IMR-90 (cell line): ENCODE measurements around the gene BLOC1S5. TPM values are rescaled to one million over a fixed set of nuclear protein-coding genes. Genes with fewer than 3 reads are reported as not detected.

ENCODE experiments used
- ATAC-seq: fragments of 200-7000 bp; cut with Tn5 transposase; 2 replicates; pipeline ENCODE4 v1.9.1; 2020; ENCODE audit warnings: low read depth, mild to moderate bottlenecking, moderate library complexity
- BruUV-seq: library from RNA; stranded (reverse); fragments of 400-500 nt; replicated peaks from 2 replicates; lab custom pipeline; 2021; lab: Mats Ljungman, UMichigan
- CTCF ChIA-PET: fragments of 300-600 bp; formaldehyde crosslinking; extraction: SDS; loops from one replicate; lab custom pipeline; 2021; ENCODE audit warnings: antibody characterized with exemption; lab: Yijun Ruan, JAX
- POLR2A ChIA-PET: fragments of 300-600 bp; sonication (Branson Sonifier 250); formaldehyde crosslinking; loops from one replicate; lab custom pipeline; 2022; ENCODE audit warnings: antibody characterized with exemption; ENCODE audit not compliant: unreplicated experiment; lab: Charles Lee
- DNase-seq: peaks from one replicate; pipeline ENCODE4 v3.0.0; 2013
- H2AFZ ChIP-seq: replicated peaks from 2 replicates; pipeline ENCODE3; 2013; ENCODE audit warnings: low read length, mild to moderate bottlenecking; ENCODE audit not compliant: poor library complexity
- H2AK5ac ChIP-seq: 2 replicates; pipeline ENCODE4 v1.6.1; 2013; ENCODE audit warnings: low read depth, low read length, inconsistent platforms
- H2AK9ac ChIP-seq: replicated peaks from 2 replicates; pipeline ENCODE3; 2013; ENCODE audit warnings: mild to moderate bottlenecking, low read depth, low read length, moderate library complexity; ENCODE audit not compliant: poor library complexity
- H2BK120ac ChIP-seq: 2 replicates; pipeline ENCODE4 v1.6.1; 2013; ENCODE audit warnings: low read depth, low read length, inconsistent platforms
- H2BK15ac ChIP-seq: 3 replicates; pipeline ENCODE4 v1.6.1; 2013; ENCODE audit warnings: low read depth, low read length, inconsistent platforms
- H2BK20ac ChIP-seq: 2 replicates; pipeline ENCODE4 v1.6.1; 2013; ENCODE audit warnings: low read depth, mild to moderate bottlenecking, inconsistent platforms, low read length, moderate library complexity
- H2BK5ac ChIP-seq: 2 replicates; pipeline ENCODE4 v1.6.1; 2013; ENCODE audit warnings: mild to moderate bottlenecking, low read depth, low read length, inconsistent platforms; ENCODE audit not compliant: poor library complexity, severe bottlenecking
- H3K14ac ChIP-seq: replicated peaks from 2 replicates; pipeline ENCODE4 v1.6.1; 2013; ENCODE audit warnings: low read depth, low read length, inconsistent platforms
- H3K18ac ChIP-seq: 2 replicates; pipeline ENCODE4 v1.6.1; 2013; ENCODE audit warnings: low read depth, low read length, control low read depth
- H3K23ac ChIP-seq: 2 replicates; pipeline ENCODE4 v1.6.1; 2013; ENCODE audit warnings: low read depth, low read length, inconsistent platforms
- H3K27ac ChIP-seq: 2 replicates; pipeline ENCODE4 v1.5.1; 2013; ENCODE audit warnings: mild to moderate bottlenecking, control low read depth, low read length; ENCODE audit not compliant: insufficient read depth
- H3K27me3 ChIP-seq: 2 replicates; pipeline ENCODE4 v1.6.1; 2013; ENCODE audit warnings: low read length; ENCODE audit not compliant: control insufficient read depth, insufficient read depth
- H3K36me3 ChIP-seq: 2 replicates; pipeline ENCODE4 v1.6.1; 2013; ENCODE audit warnings: low read length, mixed read lengths; ENCODE audit not compliant: control insufficient read depth, insufficient read depth
- H3K4ac ChIP-seq: 2 replicates; pipeline ENCODE4 v1.6.1; 2013; ENCODE audit warnings: low read depth, low read length, inconsistent platforms
- H3K4me1 ChIP-seq: 2 replicates; pipeline ENCODE4 v1.6.1; 2013; ENCODE audit warnings: low read length, mixed read lengths; ENCODE audit not compliant: control insufficient read depth, insufficient read depth
- H3K4me2 ChIP-seq: 2 replicates; pipeline ENCODE4 v1.6.1; 2013; ENCODE audit warnings: low read depth, mild to moderate bottlenecking, control low read depth, low read length, moderate library complexity
- H3K4me3 ChIP-seq: 2 replicates; pipeline ENCODE4 v1.5.1; 2013; ENCODE audit warnings: low read depth, mild to moderate bottlenecking, control low read depth, low read length, moderate library complexity; ENCODE audit not compliant: insufficient read depth
- H3K56ac ChIP-seq: 2 replicates; pipeline ENCODE4 v1.6.1; 2013; ENCODE audit warnings: low read length, inconsistent platforms; ENCODE audit not compliant: insufficient read depth; ENCODE audit errors: extremely low read depth
- H3K79me1 ChIP-seq, 2 experiments: 2 replicates each; pipeline ENCODE4 v1.6.1; 2013; ENCODE audit warnings: low read length in 2 of 2, inconsistent platforms in 1 of 2, low read depth in 1 of 2
- H3K9ac ChIP-seq: 2 replicates; pipeline ENCODE4 v1.6.1; 2013; ENCODE audit warnings: low read depth, low read length, control low read depth
- H3K9me1 ChIP-seq: 2 replicates; pipeline ENCODE4 v1.6.1; 2013; ENCODE audit warnings: low read length, inconsistent platforms; ENCODE audit not compliant: insufficient read depth
- H3K9me3 ChIP-seq: 2 replicates; pipeline ENCODE4 v1.6.1; 2013; ENCODE audit warnings: low read length; ENCODE audit not compliant: control insufficient read depth, insufficient read depth
- H4K20me1 ChIP-seq: 2 replicates; pipeline ENCODE4 v1.6.1; 2013; ENCODE audit warnings: low read length, inconsistent platforms; ENCODE audit not compliant: insufficient read depth
- H4K5ac ChIP-seq: 2 replicates; pipeline ENCODE4 v1.6.1; 2013; ENCODE audit warnings: mild to moderate bottlenecking, low read depth, low read length, control low read depth
- H4K8ac ChIP-seq, 2 experiments: 2 replicates each; pipeline ENCODE4 v1.6.1; 2013; ENCODE audit warnings: low read depth in 2 of 2, low read length in 2 of 2, control low read depth in 1 of 2, inconsistent platforms in 1 of 2
- H4K91ac ChIP-seq: 2 replicates; pipeline ENCODE4 v1.6.1; 2013; ENCODE audit warnings: low read depth, low read length, inconsistent platforms; ENCODE audit not compliant: insufficient read depth
- POLR2A ChIP-seq: IDR thresholded peaks from 2 replicates; pipeline ENCODE4 v1.6.1; 2012; ENCODE audit warnings: mild to moderate bottlenecking, low read depth, low read length
- RAD21 ChIP-seq: IDR thresholded peaks from 2 replicates; pipeline ENCODE4 v1.6.1; 2012; ENCODE audit warnings: low read length, improper control_type of control experiment
- SMC3 ChIP-seq: fragments of 150-350 bp; IDR thresholded peaks from 2 replicates; pipeline ENCODE4 v1.6.1; 2016; ENCODE audit warnings: low read depth, mild to moderate bottlenecking, antibody characterized with exemption, low read length, moderate library complexity
- WGBS, 2 experiments: methylation state at CpG; one replicate each; pipeline versions ENCODE4 v1.1.5 to v1.1.7; 2013; ENCODE audit warnings: missing lambda C conversion rate in 2 of 2; ENCODE audit not compliant: insufficient read length in 1 of 2; ENCODE audit errors: extremely low coverage in 2 of 2; 5-methylcytosine and 5-hydroxymethylcytosine counted together
- dilution Hi-C: fragments of 300-500 bp; cut with HindIII; formaldehyde crosslinking; loops from one replicate; pipeline ENCODE4 v1.14.3; 2018; ENCODE audit warnings: low sequenced_read_pairs; ENCODE audit not compliant: unreplicated experiment
- in situ Hi-C: fragments of 300-500 bp; cut with MboI; formaldehyde crosslinking; loops from 3 replicates; pipeline ENCODE4 v1.14.3; 2019; ENCODE audit warnings: low sequenced_read_pairs, inconsistent platforms, mixed read lengths
- intact Hi-C: fragments of 100-400 bp; cut with micrococcal nuclease; formaldehyde crosslinking; loops from 2 replicates; pipeline ENCODE4 v1.10.0; 2022
- polyA plus RNA-seq, 3 experiments: library from polyadenylated mRNA; depleted of rRNA; stranded (reverse); fragments of >200 nt; gene quantifications; 2 replicates each; pipeline ENCODE4 v1.2.3, GENCODE V29; 2012; ENCODE audit warnings: low replicate concordance in 1 of 3
- total RNA-seq: library from RNA; depleted of rRNA; stranded (reverse); fragments of >200 nt; gene quantifications from 2 replicates; pipeline ENCODE4 v1.2.3, GENCODE V29; 2012
- TF ChIP-seq, protein P1 (sequence below): conservative IDR thresholded peaks from 2 replicates; pipeline ENCODE4 v1.5.1; 2012; ENCODE audit warnings: mild to moderate bottlenecking, low read depth, low read length, improper control_type of control experiment

The BLOC1S5 gene
- total and polyA plus RNA-seq, 2 of the 4 experiments (the other 2 are of a cell fraction), result 4.8 to 17.2 TPM

DNA sequence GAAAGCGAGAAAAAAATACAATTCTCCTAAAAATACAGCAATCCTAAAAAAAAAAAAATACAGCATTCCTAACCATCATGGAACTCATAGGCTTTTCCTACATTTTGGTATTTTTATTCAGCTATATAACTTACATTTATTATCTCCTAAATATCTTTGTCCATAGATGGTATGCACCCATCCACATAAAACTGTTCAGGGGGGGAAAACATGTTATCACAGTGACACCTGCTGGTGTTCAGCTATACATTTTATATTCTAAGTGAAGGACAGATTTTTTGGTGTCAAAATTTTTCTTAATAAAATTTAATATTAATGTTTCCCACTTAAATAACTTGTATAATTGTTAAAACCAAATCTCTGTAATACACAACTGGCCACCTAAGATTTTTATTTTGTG, 58.0 kb downstream of the BLOC1S5 start:
- H3K56ac ChIP-seq, result no peak overlapping the region
- TF ChIP-seq POLR2A, result no peak
- TF ChIP-seq RAD21, result peak; percentile 75
- TF ChIP-seq SMC3, result peak; percentile 70
- TF ChIP-seq, protein P1, sequence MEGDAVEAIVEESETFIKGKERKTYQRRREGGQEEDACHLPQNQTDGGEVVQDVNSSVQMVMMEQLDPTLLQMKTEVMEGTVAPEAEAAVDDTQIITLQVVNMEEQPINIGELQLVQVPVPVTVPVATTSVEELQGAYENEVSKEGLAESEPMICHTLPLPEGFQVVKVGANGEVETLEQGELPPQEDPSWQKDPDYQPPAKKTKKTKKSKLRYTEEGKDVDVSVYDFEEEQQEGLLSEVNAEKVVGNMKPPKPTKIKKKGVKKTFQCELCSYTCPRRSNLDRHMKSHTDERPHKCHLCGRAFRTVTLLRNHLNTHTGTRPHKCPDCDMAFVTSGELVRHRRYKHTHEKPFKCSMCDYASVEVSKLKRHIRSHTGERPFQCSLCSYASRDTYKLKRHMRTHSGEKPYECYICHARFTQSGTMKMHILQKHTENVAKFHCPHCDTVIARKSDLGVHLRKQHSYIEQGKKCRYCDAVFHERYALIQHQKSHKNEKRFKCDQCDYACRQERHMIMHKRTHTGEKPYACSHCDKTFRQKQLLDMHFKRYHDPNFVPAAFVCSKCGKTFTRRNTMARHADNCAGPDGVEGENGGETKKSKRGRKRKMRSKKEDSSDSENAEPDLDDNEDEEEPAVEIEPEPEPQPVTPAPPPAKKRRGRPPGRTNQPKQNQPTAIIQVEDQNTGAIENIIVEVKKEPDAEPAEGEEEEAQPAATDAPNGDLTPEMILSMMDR, result peak; percentile 66
- no peaks in the 10 kb centered on the region for H4K20me1 ChIP-seq
- no peak overlapping the region for H3K18ac ChIP-seq
- no peak overlapping the region for H3K4me3 ChIP-seq
- CTCF ChIA-PET, result interaction anchor here (0.6 to 1.4 kb wide), 9 partner anchors 9 to 1310 kb away, joined by 3 to 8 read pairs (median 4); no protein-coding TSS in a partner anchor
- H2AFZ ChIP-seq, result no peak overlapping the region
- no peak overlapping the region for H3K23ac ChIP-seq
- dilution Hi-C loops (no loop called here), intact Hi-C loops (loop anchor here (1.0 to 5.0 kb wide), 4 partner anchors 51 to 389 kb away; no protein-coding TSS in a partner anchor), in situ Hi-C loops (no loop called here)
- H3K14ac ChIP-seq, result no peak overlapping the region
- no peak overlapping the region for H3K4ac ChIP-seq
- H3K4me2 ChIP-seq, result no peak overlapping the region
- H3K9me1 ChIP-seq, result no peaks in the 10 kb centered on the region
- no CpG with 5 or more reads among the region's 1 CpG for WGBS, 2 experiments
- H3K27ac ChIP-seq, result no peak overlapping the region
- H2BK20ac ChIP-seq, result no peak overlapping the region
- no peak overlapping the region for H2BK15ac ChIP-seq
- no peak overlapping the region for H4K91ac ChIP-seq
- BruUV-seq, result no TSS peak
- no peak overlapping the region for H3K9ac ChIP-seq
- no peaks in the 10 kb centered on the region for H3K9me3 ChIP-seq
- no peak overlapping the region for H4K5ac ChIP-seq
- no peak overlapping the region for H2AK9ac ChIP-seq
- POLR2A ChIA-PET, result no interaction called here
- H2AK5ac ChIP-seq, result no peak overlapping the region
- DNase-seq, result peak; percentile 51
- no peak overlapping the region for H2BK120ac ChIP-seq
- H2BK5ac ChIP-seq, result no peak overlapping the region
- H3K4me1 ChIP-seq, result no peaks in the 10 kb centered on the region
- H3K27me3 ChIP-seq, result no peaks in the 10 kb centered on the region
- H3K36me3 ChIP-seq, result no peaks in the 10 kb centered on the region
- no peaks in the 10 kb centered on the region for H3K79me1 ChIP-seq
- H4K8ac ChIP-seq, result no peak overlapping the region
- ATAC-seq, result peak; percentile 68; the same call in 1 of the 2 replicates
